ENCODE results near the gene SH3D21. TPM values are rescaled to one million over a fixed set of nuclear protein-coding genes. Genes with fewer than 3 reads are reported as not detected.
A peak's percentile ranks its signal among the peaks of the same experiment; 100 is the strongest.

The SH3D21 gene
- total RNA-seq, 2 donors from 2014 or later = 8.1 to 10.6 TPM

- 56% methylated on average over 14 of the region's 14 CpGs for WGBS
- H3K27ac ChIP-seq = peak overlapping the region; percentile 17 to 34
- no peak for DNase-seq (ENCODE audit: low spot score)
- no peaks in the 10 kb centered on the region for H3K4me1 ChIP-seq (replicated peaks)
- intact Hi-C loops (cut with DNase I) = no loop called here
- no peaks in the 10 kb centered on the region for H3K9me3 ChIP-seq
- no peak overlapping the region for H3K4me3 ChIP-seq
- H3K27me3 ChIP-seq (replicated peaks; ENCODE audit: insufficient read depth) = no peaks in the 10 kb centered on the region
- no peak for TF ChIP-seq CTCF (IDR thresholded peaks at IDR 0.05)
- no peak for TF ChIP-seq POLR2A (IDR thresholded peaks at IDR 0.05)
- TF ChIP-seq POLR2AphosphoS5 (IDR thresholded peaks at IDR 0.05) = no peak
- H3K36me3 ChIP-seq = peaks cover 13 to 22% of the 10 kb centered on the region in 2 donors
These were observed 45.2 kb downstream of the SH3D21 start for GRCh38 chr1:36351227-36351977.

- H3K4me1 ChIP-seq (replicated peaks) = no peaks in the 10 kb centered on the region
- H3K36me3 ChIP-seq = peaks cover 13 to 22% of the 10 kb centered on the region in 2 donors
- no peak for DNase-seq (ENCODE audit: low spot score)
- no peaks in the 10 kb centered on the region for H3K9me3 ChIP-seq
- WGBS = 84% methylated on average over 13 of the region's 13 CpGs
- intact Hi-C loops (cut with DNase I) = no loop called here
- H3K4me3 ChIP-seq = no peak overlapping the region
- TF ChIP-seq POLR2A (IDR thresholded peaks at IDR 0.05) = no peak
- no peak for TF ChIP-seq POLR2AphosphoS5 (IDR thresholded peaks at IDR 0.05)
- TF ChIP-seq CTCF (IDR thresholded peaks at IDR 0.05) = no peak
- H3K27me3 ChIP-seq (replicated peaks; ENCODE audit: insufficient read depth) = no peaks in the 10 kb centered on the region
- no peak overlapping the region for H3K27ac ChIP-seq
These were observed 46.1 kb downstream of the SH3D21 start for GRCh38 chr1:36352125-36352909.

GRCh38 chr1:36352910-36353878 lies 47.0 kb downstream of the SH3D21 start:
- Histone ChIP-seq H3K27ac (no peak overlapping the region), H3K27me3 (replicated peaks; ENCODE audit: insufficient read depth) (no peaks in the 10 kb centered on the region), H3K36me3 (peaks cover 11 to 22% of the 10 kb centered on the region in 2 donors), H3K9me3 (no peaks in the 10 kb centered on the region), H3K4me3 (no peak overlapping the region), H3K4me1 (replicated peaks) (no peaks in the 10 kb centered on the region)
- no peak for TF ChIP-seq CTCF (IDR thresholded peaks at IDR 0.05)
- no peak for TF ChIP-seq POLR2AphosphoS5 (IDR thresholded peaks at IDR 0.05)
- no peak for TF ChIP-seq POLR2A (IDR thresholded peaks at IDR 0.05)
- 84% methylated on average over 15 of the region's 15 CpGs for WGBS
- DNase-seq (ENCODE audit: low spot score) = no peak
- intact Hi-C loops (cut with DNase I) = no loop called here

- 95% methylated on average over 11 of the region's 11 CpGs for WGBS
- Histone ChIP-seq H3K4me1 (replicated peaks) (no peaks in the 10 kb centered on the region), H3K9me3 (no peaks in the 10 kb centered on the region), H3K4me3 (no peak overlapping the region), H3K36me3 (peaks cover 8 to 22% of the 10 kb centered on the region in 2 donors), H3K27me3 (replicated peaks; ENCODE audit: insufficient read depth) (no peaks in the 10 kb centered on the region), H3K27ac (no peak overlapping the region)
- no peak for TF ChIP-seq CTCF (IDR thresholded peaks at IDR 0.05)
- intact Hi-C loops (cut with DNase I) = no loop called here
- DNase-seq (ENCODE audit: low spot score) = no peak
These were observed 48.3 kb downstream of the SH3D21 start for GRCh38 chr1:36354486-36354885.
